ENCODE data around the gene ZNF679.
A peak's percentile ranks its signal among the peaks of the same experiment; 100 is the strongest.
"Not testable (repeated sequence)": the region's sequence is repeated elsewhere in the genome, so short reads cannot be mapped to it uniquely, and the experiment has no call there.

The ZNF679 gene
- long read RNA-seq: 0 reads

GRCh38 chr7:64228174-64228573 is at the start of gene ZNF679:
TSS of gene ZNF679 (plus strand) at chr7:64228474. CDS start at chr7:64249118, 20,644 bp downstream.
- H3K4me3 ChIP-seq (replicated peaks; ENCODE audit: insufficient read depth, low read length); H3K27ac ChIP-seq (replicated peaks); H3K27me3 ChIP-seq (ENCODE audit: insufficient read depth, poor library complexity, severe bottlenecking); DNase-seq (ENCODE audit: low read depth in 1 of 2, low spot score in 1 of 2): not testable (repeated sequence)

- peak in 1 of 2 experiments; percentile 8 for DNase-seq (ENCODE audit: low read depth in 1 of 2, low spot score in 1 of 2)
Measured at GRCh38 chr7:64180989-64181388, 47.3 kb upstream of the ZNF679 start.

GRCh38 chr7:64181586-64181985 is 46.7 kb upstream of the ZNF679 start:
- Histone ChIP-seq H3K27me3 (ENCODE audit: insufficient read depth, poor library complexity, severe bottlenecking) (no peaks in the 10 kb centered on the region), H3K4me3 (replicated peaks; ENCODE audit: insufficient read depth, low read length) (no peak overlapping the region), H3K27ac (replicated peaks) (no peak overlapping the region)
- DNase-seq (ENCODE audit: low read depth in 1 of 2, low spot score in 1 of 2): no peak
- TF ChIP-seq CTCF (IDR thresholded peaks at IDR 0.05; ENCODE audit: insufficient read depth, low read length): no peak
- TF ChIP-seq POLR2AphosphoS5 (IDR thresholded peaks at IDR 0.05; ENCODE audit: low read depth): no peak
- no peak for TF ChIP-seq GABPA (IDR thresholded peaks at IDR 0.05; ENCODE audit: low read depth)
- TF ChIP-seq SPI1 (IDR thresholded peaks at IDR 0.05; ENCODE audit: borderline replicate concordance, low read depth): no peak
- TF ChIP-seq REST (IDR thresholded peaks at IDR 0.05; ENCODE audit: insufficient replicate concordance, low read depth): no peak

More at GRCh38 chr7:64180989-64181388, 47.3 kb upstream of the ZNF679 start:
- H3K4me3 ChIP-seq (replicated peaks; ENCODE audit: insufficient read depth, low read length): no peak overlapping the region
- H3K27ac ChIP-seq (replicated peaks): no peak overlapping the region
- TF ChIP-seq GABPA (IDR thresholded peaks at IDR 0.05; ENCODE audit: low read depth): no peak
- no peak for TF ChIP-seq CTCF (IDR thresholded peaks at IDR 0.05; ENCODE audit: insufficient read depth, low read length)
- no peak for TF ChIP-seq SPI1 (IDR thresholded peaks at IDR 0.05; ENCODE audit: borderline replicate concordance, low read depth)
- no peak for TF ChIP-seq POLR2AphosphoS5 (IDR thresholded peaks at IDR 0.05; ENCODE audit: low read depth)
- no peak for TF ChIP-seq REST (IDR thresholded peaks at IDR 0.05; ENCODE audit: insufficient replicate concordance, low read depth)
- H3K27me3 ChIP-seq (ENCODE audit: insufficient read depth, poor library complexity, severe bottlenecking): no peaks in the 10 kb centered on the region

- Histone ChIP-seq H3K27ac (replicated peaks) (no peak overlapping the region), H3K4me3 (replicated peaks; ENCODE audit: insufficient read depth, low read length) (no peak overlapping the region), H3K27me3 (ENCODE audit: insufficient read depth, poor library complexity, severe bottlenecking) (no peaks in the 10 kb centered on the region)
- DNase-seq (ENCODE audit: low read depth in 1 of 2, low spot score in 1 of 2): no peak
- TF ChIP-seq SPI1 (IDR thresholded peaks at IDR 0.05; ENCODE audit: borderline replicate concordance, low read depth) (no peak), REST (IDR thresholded peaks at IDR 0.05; ENCODE audit: insufficient replicate concordance, low read depth) (no peak), POLR2AphosphoS5 (IDR thresholded peaks at IDR 0.05; ENCODE audit: low read depth) (no peak), GABPA (IDR thresholded peaks at IDR 0.05; ENCODE audit: low read depth) (no peak), CTCF (IDR thresholded peaks at IDR 0.05; ENCODE audit: insufficient read depth, low read length) (no peak)
Measured at GRCh38 chr7:64182036-64182790, 46.1 kb upstream of the ZNF679 start.
